ENCODE data around the gene KIF3B. TPM values are rescaled to one million over a fixed set of nuclear protein-coding genes. Genes with fewer than 3 reads are reported as not detected.

KIF3B gene
- total and polyA plus RNA-seq, 2 of the 13 experiments (the other 11 are each of a cell fraction or from before 2014, with no cell fraction given), result 23.6 to 28.8 TPM

DNA sequence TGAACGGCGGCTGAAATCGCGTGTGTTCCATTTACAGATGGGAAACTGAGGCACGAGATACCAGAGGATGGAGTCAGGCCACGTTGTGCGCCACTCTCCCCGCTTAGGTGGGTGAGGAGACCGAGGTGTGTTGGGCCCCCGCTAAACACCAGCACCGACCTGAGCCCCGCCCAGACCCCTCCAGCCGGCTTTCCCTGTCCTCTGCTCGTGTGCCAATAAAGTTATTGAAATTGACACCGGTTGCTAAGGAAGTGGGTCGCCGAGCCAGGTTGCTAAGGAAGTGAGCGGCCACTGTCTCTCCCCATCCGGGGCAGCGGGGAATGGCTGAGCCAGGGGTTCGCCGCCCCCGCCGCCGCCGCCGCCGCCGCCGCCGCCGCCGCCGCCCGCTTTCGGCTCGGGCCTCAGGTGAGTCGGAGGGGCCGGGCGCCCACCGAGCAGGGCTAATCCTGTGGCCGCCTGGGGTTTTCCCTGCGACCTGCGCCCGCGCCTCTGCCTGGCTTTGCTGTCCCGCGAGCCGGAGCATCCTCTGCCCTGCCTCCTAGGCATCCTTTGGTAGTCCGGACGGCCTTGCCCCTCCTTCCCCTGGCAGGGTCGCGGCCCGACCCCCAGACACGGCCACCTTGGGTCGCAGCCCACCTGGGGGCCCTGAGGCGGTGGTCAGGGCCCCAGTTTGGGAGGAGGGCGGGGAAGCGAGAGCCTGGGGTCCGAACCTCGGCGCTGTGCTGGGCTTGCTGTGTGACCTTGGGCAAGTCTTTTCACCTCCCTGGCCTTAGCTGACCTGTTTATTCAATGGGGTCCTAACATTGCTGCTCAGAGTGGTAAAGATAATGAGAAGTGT lies at the start of gene KIF3B (continued):
- TF ChIP-seq, protein P1, sequence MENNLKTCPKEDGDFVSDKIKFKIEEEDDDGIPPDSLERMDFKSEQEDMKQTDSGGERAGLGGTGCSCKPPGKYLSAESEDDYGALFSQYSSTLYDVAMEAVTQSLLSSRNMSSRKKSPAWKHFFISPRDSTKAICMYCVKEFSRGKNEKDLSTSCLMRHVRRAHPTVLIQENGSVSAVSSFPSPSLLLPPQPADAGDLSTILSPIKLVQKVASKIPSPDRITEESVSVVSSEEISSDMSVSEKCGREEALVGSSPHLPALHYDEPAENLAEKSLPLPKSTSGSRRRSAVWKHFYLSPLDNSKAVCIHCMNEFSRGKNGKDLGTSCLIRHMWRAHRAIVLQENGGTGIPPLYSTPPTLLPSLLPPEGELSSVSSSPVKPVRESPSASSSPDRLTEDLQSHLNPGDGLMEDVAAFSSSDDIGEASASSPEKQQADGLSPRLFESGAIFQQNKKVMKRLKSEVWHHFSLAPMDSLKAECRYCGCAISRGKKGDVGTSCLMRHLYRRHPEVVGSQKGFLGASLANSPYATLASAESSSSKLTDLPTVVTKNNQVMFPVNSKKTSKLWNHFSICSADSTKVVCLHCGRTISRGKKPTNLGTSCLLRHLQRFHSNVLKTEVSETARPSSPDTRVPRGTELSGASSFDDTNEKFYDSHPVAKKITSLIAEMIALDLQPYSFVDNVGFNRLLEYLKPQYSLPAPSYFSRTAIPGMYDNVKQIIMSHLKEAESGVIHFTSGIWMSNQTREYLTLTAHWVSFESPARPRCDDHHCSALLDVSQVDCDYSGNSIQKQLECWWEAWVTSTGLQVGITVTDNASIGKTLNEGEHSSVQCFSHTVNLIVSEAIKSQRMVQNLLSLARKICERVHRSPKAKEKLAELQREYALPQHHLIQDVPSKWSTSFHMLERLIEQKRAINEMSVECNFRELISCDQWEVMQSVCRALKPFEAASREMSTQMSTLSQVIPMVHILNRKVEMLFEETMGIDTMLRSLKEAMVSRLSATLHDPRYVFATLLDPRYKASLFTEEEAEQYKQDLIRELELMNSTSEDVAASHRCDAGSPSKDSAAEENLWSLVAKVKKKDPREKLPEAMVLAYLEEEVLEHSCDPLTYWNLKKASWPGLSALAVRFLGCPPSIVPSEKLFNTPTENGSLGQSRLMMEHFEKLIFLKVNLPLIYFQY (CRISPR knock-in tag; IDR thresholded peaks at IDR 0.05; ENCODE audit: borderline replicate concordance), result no peak; the same call in 1 of the 2 replicates
- TF ChIP-seq HNRNPK (IDR thresholded peaks at IDR 0.05; ENCODE audit: low read depth, low read length, poor library complexity, severe bottlenecking), result no peak
- TF ChIP-seq ZZZ3 (CRISPR knock-in tag; IDR thresholded peaks at IDR 0.05; ENCODE audit: borderline replicate concordance), result peak; percentile 84; the same call in 1 of the 2 replicates
- no peak for TF ChIP-seq ZNF720 (CRISPR knock-in tag; IDR thresholded peaks at IDR 0.05)
- TF ChIP-seq CREM (IDR thresholded peaks at IDR 0.05), result peak; percentile 52; the same call in 1 of the 2 replicates
- TF ChIP-seq CREM (CRISPR knock-in tag; IDR thresholded peaks at IDR 0.05), result no peak
- no peak for TF ChIP-seq SRY (CRISPR knock-in tag; IDR thresholded peaks at IDR 0.05)
- TF ChIP-seq MTA1 (CRISPR knock-in tag; IDR thresholded peaks at IDR 0.05; ENCODE audit: borderline replicate concordance), result no peak
- no peak for TF ChIP-seq ATF7 (IDR thresholded peaks at IDR 0.05)
- no peak; the same call in 1 of the 2 replicates for TF ChIP-seq ATF7 (CRISPR knock-in tag; IDR thresholded peaks at IDR 0.05)
- no peak for TF ChIP-seq GTF3A (CRISPR knock-in tag; conservative IDR thresholded peaks at IDR 0.05)
- TF ChIP-seq EEA1 (CRISPR knock-in tag; IDR thresholded peaks at IDR 0.05; ENCODE audit: borderline replicate concordance), result no peak
- peak; percentile 76 for TF ChIP-seq PHF8 (CRISPR knock-in tag; IDR thresholded peaks at IDR 0.05)
- TF ChIP-seq ZNF10 (CRISPR knock-in tag; IDR thresholded peaks at IDR 0.05; ENCODE audit: borderline replicate concordance, low read depth), result no peak
- TF ChIP-seq ZNF839 (CRISPR knock-in tag; IDR thresholded peaks at IDR 0.05; ENCODE audit: borderline replicate concordance), result no peak
- no peak for TF ChIP-seq NBN (conservative IDR thresholded peaks at IDR 0.05)
- 0 out of 2 replicates have a peak, but pooled peaks have one; percentile 3 for TF ChIP-seq ZNF761 (CRISPR knock-in tag; conservative IDR thresholded peaks at IDR 0.05)
- no peak for TF ChIP-seq SMARCC2 (IDR thresholded peaks at IDR 0.05)
- TF ChIP-seq, protein P2, sequence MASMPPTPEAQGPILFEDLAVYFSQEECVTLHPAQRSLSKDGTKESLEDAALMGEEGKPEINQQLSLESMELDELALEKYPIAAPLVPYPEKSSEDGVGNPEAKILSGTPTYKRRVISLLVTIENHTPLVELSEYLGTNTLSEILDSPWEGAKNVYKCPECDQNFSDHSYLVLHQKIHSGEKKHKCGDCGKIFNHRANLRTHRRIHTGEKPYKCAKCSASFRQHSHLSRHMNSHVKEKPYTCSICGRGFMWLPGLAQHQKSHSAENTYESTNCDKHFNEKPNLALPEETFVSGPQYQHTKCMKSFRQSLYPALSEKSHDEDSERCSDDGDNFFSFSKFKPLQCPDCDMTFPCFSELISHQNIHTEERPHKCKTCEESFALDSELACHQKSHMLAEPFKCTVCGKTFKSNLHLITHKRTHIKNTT (CRISPR knock-in tag; IDR thresholded peaks at IDR 0.05), result no peak
- no peak; the same call in 1 of the 2 replicates for TF ChIP-seq CAMTA2 (CRISPR knock-in tag; IDR thresholded peaks at IDR 0.05; ENCODE audit: borderline replicate concordance)
- TF ChIP-seq, protein P3, sequence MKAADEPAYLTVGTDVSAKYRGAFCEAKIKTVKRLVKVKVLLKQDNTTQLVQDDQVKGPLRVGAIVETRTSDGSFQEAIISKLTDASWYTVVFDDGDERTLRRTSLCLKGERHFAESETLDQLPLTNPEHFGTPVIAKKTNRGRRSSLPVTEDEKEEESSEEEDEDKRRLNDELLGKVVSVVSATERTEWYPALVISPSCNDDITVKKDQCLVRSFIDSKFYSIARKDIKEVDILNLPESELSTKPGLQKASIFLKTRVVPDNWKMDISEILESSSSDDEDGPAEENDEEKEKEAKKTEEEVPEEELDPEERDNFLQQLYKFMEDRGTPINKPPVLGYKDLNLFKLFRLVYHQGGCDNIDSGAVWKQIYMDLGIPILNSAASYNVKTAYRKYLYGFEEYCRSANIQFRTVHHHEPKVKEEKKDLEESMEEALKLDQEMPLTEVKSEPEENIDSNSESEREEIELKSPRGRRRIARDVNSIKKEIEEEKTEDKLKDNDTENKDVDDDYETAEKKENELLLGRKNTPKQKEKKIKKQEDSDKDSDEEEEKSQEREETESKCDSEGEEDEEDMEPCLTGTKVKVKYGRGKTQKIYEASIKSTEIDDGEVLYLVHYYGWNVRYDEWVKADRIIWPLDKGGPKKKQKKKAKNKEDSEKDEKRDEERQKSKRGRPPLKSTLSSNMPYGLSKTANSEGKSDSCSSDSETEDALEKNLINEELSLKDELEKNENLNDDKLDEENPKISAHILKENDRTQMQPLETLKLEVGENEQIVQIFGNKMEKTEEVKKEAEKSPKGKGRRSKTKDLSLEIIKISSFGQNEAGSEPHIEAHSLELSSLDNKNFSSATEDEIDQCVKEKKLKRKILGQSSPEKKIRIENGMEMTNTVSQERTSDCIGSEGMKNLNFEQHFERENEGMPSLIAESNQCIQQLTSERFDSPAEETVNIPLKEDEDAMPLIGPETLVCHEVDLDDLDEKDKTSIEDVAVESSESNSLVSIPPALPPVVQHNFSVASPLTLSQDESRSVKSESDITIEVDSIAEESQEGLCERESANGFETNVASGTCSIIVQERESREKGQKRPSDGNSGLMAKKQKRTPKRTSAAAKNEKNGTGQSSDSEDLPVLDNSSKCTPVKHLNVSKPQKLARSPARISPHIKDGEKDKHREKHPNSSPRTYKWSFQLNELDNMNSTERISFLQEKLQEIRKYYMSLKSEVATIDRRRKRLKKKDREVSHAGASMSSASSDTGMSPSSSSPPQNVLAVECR (CRISPR knock-in tag; IDR thresholded peaks at IDR 0.05; ENCODE audit: borderline replicate concordance), result peak; percentile 98
